ENCODE results near the gene ESRP2.

The ESRP2 gene

GRCh38 chr16:68257251-68257905, 21.5 kb upstream of the ESRP2 start:
- POLR2A ChIA-PET = interaction anchor here (0.7 to 1.7 kb wide), 3 partner anchors 12 to 53 kb away, joined by 3 to 4 read pairs (median 4); partner anchors contain the start of genes PLA2G15, PRMT7 and SLC7A6OS
- no peak for TF ChIP-seq ZNF596 (tag by site-specific recombination; IDR thresholded peaks at IDR 0.05)
- TF ChIP-seq ZNF335 (tag by site-specific recombination; conservative IDR thresholded peaks at IDR 0.05) = peak; percentile 65
- no peak for TF ChIP-seq PRDM4 (tag by site-specific recombination; IDR thresholded peaks at IDR 0.05)
- TF ChIP-seq ZNF114 (tag by site-specific recombination; IDR thresholded peaks at IDR 0.05) = no peak
- TF ChIP-seq ZNF677 (tag by site-specific recombination; IDR thresholded peaks at IDR 0.05) = no peak
- H3K4me3 ChIP-seq (ENCODE audit: low read depth, low read length) = no peak overlapping the region
- no peaks in the 10 kb centered on the region for H3K4me1 ChIP-seq (ENCODE audit: control insufficient read depth, insufficient read depth, low read length)
- no peaks in the 10 kb centered on the region for H3K9me3 ChIP-seq (ENCODE audit: control insufficient read depth, insufficient read depth, low read depth, low read length)
- CTCF ChIA-PET = interaction anchor here (0.6 to 8.2 kb wide), 2 partner anchors 71 to 109 kb away, joined by 3 to 151 read pairs; no protein-coding TSS in a partner anchor
- peaks cover 0 to 61% of the 10 kb centered on the region in 2 experiments; a peak in 2 of 3 replicates for H3K36me3 ChIP-seq (ENCODE audit: control insufficient read depth in 2 of 2, insufficient read depth in 1 of 2, low read length in 2 of 2)
- H3K27ac ChIP-seq (ENCODE audit: extremely low read depth, low read depth, low read length) = no peak overlapping the region

- TF ChIP-seq PRDM10 (tag by site-specific recombination; IDR thresholded peaks at IDR 0.05) (no peak), TRIM28 (IDR thresholded peaks at IDR 0.05; ENCODE audit: borderline replicate concordance, low read length) (no peak), ZNF184 (tag by site-specific recombination; IDR thresholded peaks at IDR 0.05) (no peak), ZNF23 (tag by site-specific recombination; IDR thresholded peaks at IDR 0.05; ENCODE audit: borderline replicate concordance) (no peak), ZNF10 (tag by site-specific recombination; IDR thresholded peaks at IDR 0.05) (no peak), SP2 (tag by site-specific recombination; IDR thresholded peaks at IDR 0.05) (no peak), ZNF658 (tag by site-specific recombination; IDR thresholded peaks at IDR 0.05) (no peak), ZNF529 (tag by site-specific recombination; IDR thresholded peaks at IDR 0.05; ENCODE audit: insufficient replicate concordance) (no peak)
- ChIA-PET CTCF (interaction anchor here (2.2 kb wide), 1 partner anchor 8 kb away, joined by 13 read pairs; the partner anchor contains the start of gene SLC7A6), POLR2A (no interaction called here)
- H3K4me3 ChIP-seq (ENCODE audit: low read depth, low read length) = no peak overlapping the region
- no peaks in the 10 kb centered on the region for H3K4me1 ChIP-seq (ENCODE audit: control insufficient read depth, insufficient read depth, low read length)
- peaks cover 0 to 66% of the 10 kb centered on the region in 2 experiments; a peak in 2 of 3 replicates for H3K36me3 ChIP-seq (ENCODE audit: control insufficient read depth in 2 of 2, insufficient read depth in 1 of 2, low read length in 2 of 2)
- H3K9me3 ChIP-seq (ENCODE audit: control insufficient read depth, insufficient read depth, low read depth, low read length) = no peaks in the 10 kb centered on the region
- no peak overlapping the region for H3K27ac ChIP-seq (ENCODE audit: extremely low read depth, low read depth, low read length)
Measured at GRCh38 chr16:68255712-68256111, 19.8 kb upstream of the ESRP2 start.

- POLR2A ChIA-PET = no interaction called here
- no peaks in the 10 kb centered on the region for H3K4me1 ChIP-seq (ENCODE audit: control insufficient read depth, insufficient read depth, low read length)
- no peak overlapping the region for H3K4me3 ChIP-seq (ENCODE audit: low read depth, low read length)
- CTCF ChIA-PET = interaction anchor here (2.2 kb wide), 1 partner anchor 10 kb away, joined by 13 read pairs; the partner anchor contains the start of gene SLC7A6
- H3K9me3 ChIP-seq (ENCODE audit: control insufficient read depth, insufficient read depth, low read depth, low read length) = no peaks in the 10 kb centered on the region
- H3K36me3 ChIP-seq (ENCODE audit: control insufficient read depth in 2 of 2, insufficient read depth in 1 of 2, low read length in 2 of 2) = peaks cover 0 to 64% of the 10 kb centered on the region in 2 experiments; a peak in 2 of 3 replicates
- H3K27ac ChIP-seq (ENCODE audit: extremely low read depth, low read depth, low read length) = no peak overlapping the region
- TF ChIP-seq HOXD13 (CRISPR knock-in tag; IDR thresholded peaks at IDR 0.05; ENCODE audit: borderline replicate concordance) = no peak
- no peak for TF ChIP-seq ZNF660 (tag by site-specific recombination; IDR thresholded peaks at IDR 0.05)
- no peak for TF ChIP-seq ZNF513 (tag by site-specific recombination; IDR thresholded peaks at IDR 0.05)
- no peak for TF ChIP-seq ZNF626 (tag by site-specific recombination; IDR thresholded peaks at IDR 0.05)
- no peak for TF ChIP-seq ZSCAN23 (tag by site-specific recombination; IDR thresholded peaks at IDR 0.05)
- TF ChIP-seq ZNF76 (tag by site-specific recombination; IDR thresholded peaks at IDR 0.05; ENCODE audit: borderline replicate concordance, low read depth) = no peak
- no peak for TF ChIP-seq PATZ1 (tag by site-specific recombination; IDR thresholded peaks at IDR 0.05)
- no peak for TF ChIP-seq ZNF561 (tag by site-specific recombination; IDR thresholded peaks at IDR 0.05; ENCODE audit: borderline replicate concordance)
- no peak for TF ChIP-seq YY1 (tag by site-specific recombination; IDR thresholded peaks at IDR 0.05)
Measured at GRCh38 chr16:68253721-68254120, 17.8 kb upstream of the ESRP2 start.

Data from HEK293 (cell line).